Hepatocyte (in vitro differentiated cells): ENCODE results near the gene EXD3. TPM values are rescaled to one million over a fixed set of nuclear protein-coding genes. Genes with fewer than 3 reads are reported as not detected.

Source experiments
- DNase-seq: peaks from one replicate; pipeline ENCODE4 v3.0.0-alpha.2; 2016; ENCODE audit warnings: low spot score
- H2AFZ ChIP-seq: fragments of 200-600 bp; sonication (generic); 2 replicates; pipeline ENCODE4 v1.6.0; 2016; ENCODE audit warnings: antibody characterized with exemption, mild to moderate bottlenecking
- H3K27ac ChIP-seq: fragments of 200-600 bp; sonication (generic); 2 replicates; pipeline ENCODE4 v1.5.1; 2016; ENCODE audit warnings: mild to moderate bottlenecking
- H3K27me3 ChIP-seq: fragments of 200-600 bp; sonication (generic); 2 replicates; pipeline ENCODE4 v1.6.1; 2016
- H3K36me3 ChIP-seq: fragments of 200-600 bp; sonication (generic); replicated peaks from 2 replicates; pipeline ENCODE4 v1.5.1; 2016; ENCODE audit warnings: low read depth; ENCODE audit not compliant: insufficient read depth
- H3K4me1 ChIP-seq: fragments of 200-600 bp; sonication (generic); 2 replicates; pipeline ENCODE4 v1.5.1; 2016; ENCODE audit warnings: mild to moderate bottlenecking, moderate library complexity; ENCODE audit not compliant: insufficient read depth
- H3K4me2 ChIP-seq: fragments of 200-600 bp; sonication (generic); 2 replicates; pipeline ENCODE4 v1.6.0; 2016
- H3K4me3 ChIP-seq: fragments of 200-600 bp; sonication (generic); 2 replicates; pipeline ENCODE4 v1.5.1; 2016; ENCODE audit warnings: mild to moderate bottlenecking
- H3K79me2 ChIP-seq: fragments of 200-600 bp; sonication (generic); 2 replicates; pipeline ENCODE4 v1.6.0; 2017; ENCODE audit warnings: mild to moderate bottlenecking
- H3K9me2 ChIP-seq: fragments of 200-600 bp; sonication (generic); replicated peaks from 2 replicates; pipeline ENCODE4 v1.6.0; 2017; ENCODE audit warnings: mild to moderate bottlenecking; ENCODE audit not compliant: insufficient read depth
- H3K9me3 ChIP-seq: fragments of 200-600 bp; sonication (generic); 2 replicates; pipeline ENCODE4 v1.5.1; 2016; ENCODE audit warnings: low read depth, mild to moderate bottlenecking
- H4K20me1 ChIP-seq: fragments of 200-600 bp; sonication (generic); 2 replicates; pipeline ENCODE4 v1.6.0; 2016; ENCODE audit warnings: mild to moderate bottlenecking; ENCODE audit not compliant: insufficient read depth, poor library complexity, severe bottlenecking
- CTCF ChIP-seq: fragments of 200-600 bp; sonication (generic); IDR thresholded peaks from 2 replicates; pipeline ENCODE4 v1.5.1; 2016; ENCODE audit warnings: antibody characterized with exemption, mild to moderate bottlenecking; ENCODE audit not compliant: poor library complexity
- EZH2 ChIP-seq: fragments of 200-600 bp; sonication (generic); IDR thresholded peaks from 2 replicates; pipeline ENCODE4 v1.6.1; 2016; ENCODE audit warnings: antibody characterized with exemption, mild to moderate bottlenecking, borderline replicate concordance
- EZH2phosphoT487 ChIP-seq: fragments of 200-600 bp; sonication (generic); IDR thresholded peaks from one replicate; pipeline ENCODE4 v1.6.1; 2018; ENCODE audit warnings: antibody characterized with exemption, mild to moderate bottlenecking, low read depth, moderate library complexity; ENCODE audit not compliant: unreplicated experiment, severe bottlenecking
- WGBS: methylation state at CpG from one replicate; pipeline ENCODE4 v1.1.6; 2016; ENCODE audit warnings: low lambda C conversion rate; ENCODE audit errors: missing lambda C conversion rate; 5-methylcytosine and 5-hydroxymethylcytosine counted together
- polyA plus RNA-seq: library from polyadenylated mRNA; unstranded; fragments of >200 nt; fragmentation: Nextera tagmentation; extraction: Ambion mirVana; gene quantifications from 2 replicates; pipeline ENCODE4 v1.2.1, GENCODE V29; 2016
- total RNA-seq: library from RNA; depleted of rRNA; stranded (reverse); fragments of >200 nt; gene quantifications from 2 replicates; pipeline ENCODE4 v1.2.3, GENCODE V29; 2014

EXD3 gene
- total and polyA plus RNA-seq, 2 experiments from 2014 or later: 11.8 to 21.6 TPM

GRCh38 chr9:137428311-137428630, 5.3 kb upstream of the EXD3 start:
- Histone ChIP-seq H4K20me1 (no peaks in the 10 kb centered on the region), H3K27me3 (no peaks in the 10 kb centered on the region), H3K9me2 (no peaks in the 10 kb centered on the region), H3K27ac (no peak overlapping the region), H3K36me3 (no peaks in the 10 kb centered on the region), H2AFZ (no peak overlapping the region), H3K9me3 (no peaks in the 10 kb centered on the region), H3K4me1 (peaks cover 5% of the 10 kb centered on the region), H3K4me2 (no peak overlapping the region), H3K4me3 (no peak overlapping the region), H3K79me2 (peaks cover 3% of the 10 kb centered on the region)
- WGBS: 89% methylated on average over 6 of the region's 6 CpGs
- TF ChIP-seq EZH2phosphoT487 (no peak), EZH2 (no peak), CTCF (no peak)
- DNase-seq: no peak

- H3K4me2 ChIP-seq: no peak overlapping the region
- H3K27me3 ChIP-seq: no peaks in the 10 kb centered on the region
- peaks cover 3% of the 10 kb centered on the region for H3K79me2 ChIP-seq
- H4K20me1 ChIP-seq: no peaks in the 10 kb centered on the region
- WGBS: 88% methylated on average over 26 of the region's 27 CpGs
- H3K9me3 ChIP-seq: no peaks in the 10 kb centered on the region
- H2AFZ ChIP-seq: no peak overlapping the region
- H3K9me2 ChIP-seq: no peaks in the 10 kb centered on the region
- no peak overlapping the region for H3K4me3 ChIP-seq
- H3K27ac ChIP-seq: no peak overlapping the region
- TF ChIP-seq EZH2phosphoT487: no peak
- TF ChIP-seq CTCF: no peak
- no peak for TF ChIP-seq EZH2
- H3K36me3 ChIP-seq: no peaks in the 10 kb centered on the region
- H3K4me1 ChIP-seq: peaks cover 5% of the 10 kb centered on the region
- no peak for DNase-seq
These were observed 4.7 kb upstream of the EXD3 start for GRCh38 chr9:137427454-137428310.

GRCh38 chr9:137426018-137426681, 3.2 kb upstream of the EXD3 start:
- no peak for DNase-seq
- 87% methylated on average over 17 of the region's 18 CpGs for WGBS
- Histone ChIP-seq H3K9me3 (no peaks in the 10 kb centered on the region), H3K9me2 (no peaks in the 10 kb centered on the region), H3K4me1 (peaks cover 13% of the 10 kb centered on the region), H3K79me2 (peaks cover 17% of the 10 kb centered on the region), H3K36me3 (no peaks in the 10 kb centered on the region), H4K20me1 (no peaks in the 10 kb centered on the region), H2AFZ (no peak overlapping the region), H3K27ac (no peak overlapping the region), H3K4me2 (no peak overlapping the region), H3K27me3 (no peaks in the 10 kb centered on the region), H3K4me3 (no peak overlapping the region)
- no peak for TF ChIP-seq EZH2
- TF ChIP-seq CTCF: no peak
- TF ChIP-seq EZH2phosphoT487: no peak
